K562 (cell line): ENCODE measurements around the gene XKR7. TPM values are rescaled to one million over a fixed set of nuclear protein-coding genes. Genes with fewer than 3 reads are reported as not detected.
A peak's percentile ranks its signal among the peaks of the same experiment; 100 is the strongest.

Experiments
- ATAC-seq: fragments of 200-7000 bp; cut with Tn5 transposase; 3 replicates; pipeline ENCODE4 v1.9.1; 2020; ENCODE audit warnings: moderate library complexity
- BruUV-seq: library from RNA; stranded (reverse); fragments of 400-500 nt; replicated peaks from 2 replicates; lab custom pipeline; 2021; lab: Mats Ljungman, UMichigan
- CTCF ChIA-PET: fragments of 300-600 bp; formaldehyde crosslinking; extraction: SDS; loops from one replicate; lab custom pipeline; 2021; ENCODE audit warnings: low intra/inter-chr PET ratio; lab: Yijun Ruan, JAX
- POLR2A ChIA-PET: fragments of 300-600, 350-650 bp; sonication (Branson Sonifier 250); formaldehyde crosslinking; extraction: SDS; loops from one replicate; lab custom pipeline; 2021; ENCODE audit warnings: antibody characterized with exemption, inconsistent platforms; lab: Yijun Ruan, JAX
- DNase-seq, 4 experiments: peaks; one replicate each; pipeline versions ENCODE4 v3.0.0 to v3.0.0-alpha.2; 2011 to 2018; ENCODE audit warnings: low spot score in 3 of 4, mixed read lengths in 3 of 4; ENCODE audit errors: extremely low read depth in 1 of 4
- FAIRE-seq: peaks from 2 replicates; lab custom pipeline; 2011; peaks lifted over from hg19 to GRCh38; lab: Jason Lieb, UNC
- H2AFZ ChIP-seq: 2 replicates; pipeline ENCODE4 v1.6.0; 2011; ENCODE audit warnings: low read depth, low read length, control low read depth, inconsistent platforms
- H3K27ac ChIP-seq: fragments of 200-600 bp; 3 replicates; pipeline ENCODE4 v1.8.0; 2011; ENCODE audit warnings: low read depth, mild to moderate bottlenecking, control low read depth, inconsistent platforms, low read length, moderate library complexity, mixed read lengths; ENCODE audit errors: extremely low read depth
- H3K27me3 ChIP-seq, 2 experiments: fragments of 300-600 bp in 1 of 2; 2 replicates in 1 of 2; 3 replicates in 1 of 2; pipeline versions ENCODE4 v1.6.0 to v1.8.0; 2011; ENCODE audit warnings: inconsistent platforms in 2 of 2, low read length in 2 of 2, mild to moderate bottlenecking in 1 of 2, mixed read lengths in 1 of 2, moderate library complexity in 1 of 2; ENCODE audit not compliant: control insufficient read depth in 2 of 2, insufficient read depth in 2 of 2
- H3K36me3 ChIP-seq: fragments of 300-600 bp; 3 replicates; pipeline ENCODE4 v1.8.0; 2011; ENCODE audit warnings: mild to moderate bottlenecking, low read length, inconsistent platforms; ENCODE audit not compliant: control insufficient read depth, insufficient read depth
- H3K4me1 ChIP-seq, 2 experiments: fragments of 200-600 bp in 1 of 2; replicated peaks in 1 of 2; 2 replicates in 1 of 2; 3 replicates in 1 of 2; pipeline versions ENCODE4 v1.5.1 to v1.8.0; 2011; ENCODE audit warnings: inconsistent platforms in 2 of 2, low read length in 2 of 2, mild to moderate bottlenecking in 1 of 2, mixed read lengths in 1 of 2, moderate library complexity in 1 of 2; ENCODE audit not compliant: control insufficient read depth in 2 of 2, insufficient read depth in 2 of 2
- H3K4me2 ChIP-seq: 2 replicates; pipeline ENCODE4 v1.6.1; 2011; ENCODE audit warnings: low read length, control low read depth, inconsistent platforms, mixed read lengths; ENCODE audit not compliant: insufficient read depth
- H3K4me3 ChIP-seq: fragments of 200-600 bp; sonication (generic), shearing (Covaris generic); 2 replicates; pipeline ENCODE4 v1.5.1; 2016; ENCODE audit warnings: control low read depth, inconsistent platforms
- H3K79me2 ChIP-seq: fragments of 200-600 bp; 3 replicates; pipeline ENCODE4 v1.8.0; 2011; ENCODE audit warnings: low read length, inconsistent platforms; ENCODE audit not compliant: control insufficient read depth, insufficient read depth
- H3K9ac ChIP-seq, 2 experiments: 2 replicates each; pipeline versions ENCODE4 v1.6.0 to v1.6.1; 2011; ENCODE audit warnings: low read depth in 2 of 2, low read length in 2 of 2, control low read depth in 1 of 2, inconsistent platforms in 1 of 2, mild to moderate bottlenecking in 1 of 2, mixed read lengths in 1 of 2; ENCODE audit not compliant: insufficient read depth in 1 of 2
- H3K9me1 ChIP-seq: one replicate; pipeline ENCODE4 v1.6.0; 2011; ENCODE audit warnings: inconsistent platforms, mild to moderate bottlenecking, low read length, moderate library complexity; ENCODE audit not compliant: control insufficient read depth, insufficient read depth
- H3K9me3 ChIP-seq: replicated peaks from 2 replicates; pipeline ENCODE4 v1.5.1; 2011; ENCODE audit warnings: low read depth, low read length, inconsistent platforms; ENCODE audit not compliant: control insufficient read depth, insufficient read depth
- H4K20me1 ChIP-seq: replicated peaks from 2 replicates; pipeline ENCODE4 v1.6.1; 2011; ENCODE audit warnings: low read length, inconsistent platforms, mixed read lengths; ENCODE audit not compliant: control insufficient read depth, insufficient read depth
- C11orf30 ChIP-seq: fragments of 450-650 bp; IDR thresholded peaks from 2 replicates; pipeline ENCODE4 v1.6.1; 2016; ENCODE audit warnings: low read depth, mild to moderate bottlenecking
- GATAD2B ChIP-seq: fragments of 450-650 bp; IDR thresholded peaks from 2 replicates; pipeline ENCODE4 v1.6.1; 2017; ENCODE audit warnings: mild to moderate bottlenecking, borderline replicate concordance
- HNRNPH1 ChIP-seq: fragments of 200-400 bp; formaldehyde crosslinking; optimal IDR thresholded peaks from 2 replicates; pipeline ENCODE3; 2017; ENCODE audit warnings: low read depth, mild to moderate bottlenecking, low read length, moderate library complexity
- MAFF ChIP-seq: IDR thresholded peaks from 2 replicates; pipeline ENCODE4 v1.6.1; 2012; ENCODE audit warnings: low read length, improper control_type of control experiment
- MAFG ChIP-seq: fragments of 450-650 bp; conservative IDR thresholded peaks from 2 replicates; pipeline ENCODE4 v1.6.1; 2016; ENCODE audit warnings: missing genetic modification characterization, missing compliant biosample characterization
- MAFK ChIP-seq: IDR thresholded peaks from 2 replicates; pipeline ENCODE4 v1.6.1; 2011; ENCODE audit warnings: low read length, improper control_type of control experiment
- POLR2B ChIP-seq: fragments of 450-650 bp; IDR thresholded peaks from 2 replicates; pipeline ENCODE4 v1.6.1; 2018; ENCODE audit warnings: low read depth; ENCODE audit not compliant: partially characterized antibody
- ZBTB7A ChIP-seq: IDR thresholded peaks from 2 replicates; pipeline ENCODE4 v1.6.1; 2011; ENCODE audit warnings: low read depth, mild to moderate bottlenecking, low read length, moderate library complexity, borderline replicate concordance; ENCODE audit not compliant: control insufficient read depth
- ZNF316 ChIP-seq: fragments of 450-650 bp; IDR thresholded peaks from 2 replicates; pipeline ENCODE4 v1.6.1; 2016
- ZNF354B ChIP-seq: fragments of 250-450 bp; sonication (Bioruptor Pico); IDR thresholded peaks from 2 replicates; pipeline ENCODE4 v1.4.0; 2020
- WGBS: fragments of 100-300 bp; shearing (Covaris generic); methylation state at CpG from one replicate; pipeline ENCODE4 v1.1.6; 2016; ENCODE audit warnings: low coverage, mixed read lengths; ENCODE audit not compliant: insufficient coverage; ENCODE audit errors: missing lambda C conversion rate; 5-methylcytosine and 5-hydroxymethylcytosine counted together
- in situ Hi-C: fragments of 300-500 bp; cut with MboI; formaldehyde crosslinking; loops from 4 replicates; pipeline ENCODE4 v1.15.0; 2018; ENCODE audit warnings: inconsistent platforms, mixed read lengths
- intact Hi-C: fragments of 100-400 bp; cut with micrococcal nuclease; formaldehyde crosslinking; loops from 2 replicates; pipeline ENCODE4 v1.14.2; 2022
- polyA plus RNA-seq, 8 experiments: library from polyadenylated mRNA; depleted of rRNA in 4 of 8; stranded (reverse) in 5 of 8; unstranded in 3 of 8; fragments of >200 nt; fragmentation: Nextera tagmentation in 2 of 8; fragmentation: Illumina TruSeq in 1 of 8; extraction: Ambion mirVana in 2 of 8; extraction: Trizol in 1 of 8; gene quantifications; 2 replicates each; pipeline versions ENCODE4 v1.2.1 to v1.2.3, GENCODE V29; 2011 to 2014; ENCODE audit warnings: inconsistent platforms in 1 of 8, missing spikeins in 1 of 8
- total RNA-seq, 7 experiments: library from RNA; depleted of rRNA in 6 of 7; stranded (reverse); fragments of >200 nt in 6 of 7; fragmentation: Illumina TruSeq in 2 of 7; extraction: Trizol in 2 of 7; gene quantifications; 2 replicates each; pipeline versions ENCODE4 v1.2.1 to v1.2.3, GENCODE V29; 2011 to 2021; ENCODE audit warnings: low replicate concordance in 1 of 7
- TF ChIP-seq, protein P1 (sequence below): fragments of 200-800 bp; sonication (Bioruptor generic); IDR thresholded peaks from 2 replicates; pipeline ENCODE4 v1.6.1; 2017; ENCODE audit warnings: missing genetic modification characterization, missing compliant biosample characterization

The XKR7 gene
- total and polyA plus RNA-seq, 9 of the 15 experiments (the other 6 are each of a cell fraction or from before 2014, with no cell fraction given): 0.02 TPM; not detected in 8

DNA sequence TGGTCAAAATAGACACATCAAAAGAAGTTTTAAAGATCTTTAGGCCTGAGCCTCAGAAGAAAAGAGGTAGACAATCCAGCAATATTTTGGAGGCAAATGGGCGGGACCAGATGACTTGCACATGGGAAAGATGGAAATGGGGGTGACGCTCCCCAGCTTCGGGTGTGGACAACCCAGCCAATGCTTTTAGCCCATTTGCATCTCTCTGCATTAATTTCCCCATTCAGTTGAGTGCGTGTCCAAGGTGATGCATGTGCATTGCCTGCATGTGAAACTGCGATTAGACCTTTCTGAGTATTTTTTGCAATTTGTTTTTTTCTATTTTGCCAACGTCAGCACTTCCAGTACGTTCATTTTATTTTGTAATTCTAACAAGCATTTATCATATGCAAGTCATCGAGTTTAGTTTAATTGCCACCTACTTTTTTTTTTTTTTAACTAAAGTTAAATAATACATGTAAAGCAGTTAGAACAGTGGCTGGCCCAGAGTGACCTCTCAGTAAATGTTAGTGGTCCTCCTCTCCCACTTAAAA lies 40.3 kb upstream of the XKR7 start:
- H2AFZ ChIP-seq: no peak overlapping the region
- H3K9me1 ChIP-seq: no peaks in the 10 kb centered on the region
- H3K79me2 ChIP-seq: no peaks in the 10 kb centered on the region
- H3K4me3 ChIP-seq: no peak overlapping the region
- ChIA-PET CTCF (no interaction called here), POLR2A (no interaction called here)
- H3K4me2 ChIP-seq: no peak overlapping the region
- no peak for ATAC-seq
- DNase-seq: no peak
- in situ Hi-C loops (no loop called here), intact Hi-C loops (loop anchor here (2.0 kb wide), 1 partner anchor 23 kb away; no protein-coding TSS in a partner anchor)
- H3K27me3 ChIP-seq: peaks cover 8 to 29% of the 10 kb centered on the region in 2 experiments; a peak in 3 of 5 replicates
- H3K4me1 ChIP-seq: 0 out of 5 replicates have a peak, but pooled peaks cover 0 to 4% of the 10 kb centered on the region in 2 experiments
- WGBS: 5% methylated on average over 8 of the region's 8 CpGs
- BruUV-seq: no TSS peak
- H4K20me1 ChIP-seq: peaks cover 14% of the 10 kb centered on the region; the same call in 1 of the 2 replicates
- H3K9ac ChIP-seq: no peak overlapping the region
- FAIRE-seq: no peak
- H3K27ac ChIP-seq: no peak overlapping the region
- TF ChIP-seq ZNF354B (CRISPR knock-in tag) (no peak), C11orf30 (peak; percentile 90), MAFK (peak; percentile 97), MAFF (peak; percentile 96), MAFG (peak; percentile 91), ZBTB7A (no peak), GATAD2B (no peak), POLR2B (no peak), HNRNPH1 (no peak), ZNF316 (peak; percentile 97)
- TF ChIP-seq, protein P1, sequence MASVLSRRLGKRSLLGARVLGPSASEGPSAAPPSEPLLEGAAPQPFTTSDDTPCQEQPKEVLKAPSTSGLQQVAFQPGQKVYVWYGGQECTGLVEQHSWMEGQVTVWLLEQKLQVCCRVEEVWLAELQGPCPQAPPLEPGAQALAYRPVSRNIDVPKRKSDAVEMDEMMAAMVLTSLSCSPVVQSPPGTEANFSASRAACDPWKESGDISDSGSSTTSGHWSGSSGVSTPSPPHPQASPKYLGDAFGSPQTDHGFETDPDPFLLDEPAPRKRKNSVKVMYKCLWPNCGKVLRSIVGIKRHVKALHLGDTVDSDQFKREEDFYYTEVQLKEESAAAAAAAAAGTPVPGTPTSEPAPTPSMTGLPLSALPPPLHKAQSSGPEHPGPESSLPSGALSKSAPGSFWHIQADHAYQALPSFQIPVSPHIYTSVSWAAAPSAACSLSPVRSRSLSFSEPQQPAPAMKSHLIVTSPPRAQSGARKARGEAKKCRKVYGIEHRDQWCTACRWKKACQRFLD (CRISPR knock-in tag): no peak
- no peaks in the 10 kb centered on the region for H3K9me3 ChIP-seq
- no peaks in the 10 kb centered on the region for H3K36me3 ChIP-seq
